Measurements from ENCODE around the gene INKA2.
A peak's percentile ranks its signal among the peaks of the same experiment; 100 is the strongest.

Gene INKA2

GRCh38 chr1:111729271-111729921 lies 9.8 kb downstream of the INKA2 start:
- Histone ChIP-seq H3K27ac (no peak overlapping the region), H3K36me3 (peaks cover 0 to 23% (median 12%) of the 10 kb centered on the region in 3 donors), H3K4me1 (peaks cover 0 to 44% (median 18%) of the 10 kb centered on the region in 4 donors), H3K27me3 (no peaks in the 10 kb centered on the region), H3K4me3 (no peak overlapping the region), H3K9me3 (no peaks in the 10 kb centered on the region)
- no peak for TF ChIP-seq CTCF (IDR thresholded peaks at IDR 0.05)
- DNase-seq, result no peak
- intact Hi-C loops (cut with DNase I; ENCODE audit: low total_unique reads), result no loop called here

- TF ChIP-seq CTCF (IDR thresholded peaks at IDR 0.05), result no peak
- Histone ChIP-seq H3K27ac (no peak overlapping the region), H3K9me3 (no peaks in the 10 kb centered on the region), H3K27me3 (no peaks in the 10 kb centered on the region), H3K36me3 (peaks cover 0 to 20% (median 12%) of the 10 kb centered on the region in 3 donors), H3K4me1 (peaks cover 0 to 33% (median 7%) of the 10 kb centered on the region in 4 donors), H3K4me3 (no peak overlapping the region)
- intact Hi-C loops (cut with DNase I; ENCODE audit: low total_unique reads), result no loop called here
- DNase-seq, result no peak
Observed at GRCh38 chr1:111727056-111727455, 12.1 kb downstream of the INKA2 start.

- Histone ChIP-seq H3K36me3 (peaks cover 0 to 20% (median 12%) of the 10 kb centered on the region in 3 donors), H3K4me1 (peaks cover 0 to 40% (median 20%) of the 10 kb centered on the region in 4 donors), H3K27me3 (no peaks in the 10 kb centered on the region), H3K9me3 (no peaks in the 10 kb centered on the region), H3K4me3 (no peak overlapping the region), H3K27ac (peak overlapping the region in 1 of 2 donors; percentile 18)
- intact Hi-C loops (cut with DNase I; ENCODE audit: low total_unique reads), result no loop called here
- no peak for DNase-seq
- TF ChIP-seq CTCF (IDR thresholded peaks at IDR 0.05), result no peak
Observed at GRCh38 chr1:111725192-111725591, 14.0 kb downstream of the INKA2 start.

- DNase-seq, result no peak
- no peak for TF ChIP-seq CTCF (IDR thresholded peaks at IDR 0.05)
- H3K4me1 ChIP-seq, result peaks cover 0 to 37% (median 20%) of the 10 kb centered on the region in 4 donors
- no peak overlapping the region for H3K27ac ChIP-seq
- H3K9me3 ChIP-seq, result no peaks in the 10 kb centered on the region
- no peaks in the 10 kb centered on the region for H3K27me3 ChIP-seq
- peaks cover 0 to 18% (median 12%) of the 10 kb centered on the region in 3 donors for H3K36me3 ChIP-seq
- H3K4me3 ChIP-seq, result no peak overlapping the region
- intact Hi-C loops (cut with DNase I; ENCODE audit: low total_unique reads), result no loop called here
Observed at GRCh38 chr1:111723871-111724270, 15.3 kb downstream of the INKA2 start.

- intact Hi-C loops (cut with DNase I; ENCODE audit: low total_unique reads), result no loop called here
- Histone ChIP-seq H3K4me3 (no peak overlapping the region), H3K27me3 (no peaks in the 10 kb centered on the region), H3K27ac (no peak overlapping the region), H3K9me3 (no peaks in the 10 kb centered on the region), H3K36me3 (peaks cover 0 to 18% (median 12%) of the 10 kb centered on the region in 3 donors), H3K4me1 (peaks cover 0 to 37% (median 20%) of the 10 kb centered on the region in 4 donors)
- no peak for TF ChIP-seq CTCF (IDR thresholded peaks at IDR 0.05)
- DNase-seq, result no peak
Observed at GRCh38 chr1:111723091-111723806, 15.9 kb downstream of the INKA2 start.
